NCI-H524 (cell line): ENCODE results near the gene LRMDA.
A peak's percentile ranks its signal among the peaks of the same experiment; 100 is the strongest.
"Not testable (repeated sequence)": the region's sequence is repeated elsewhere in the genome, so short reads cannot be mapped to it uniquely, and the experiment has no call there.

Source experiments
- DNase-seq, 2 experiments: peaks; one replicate each; lab custom pipeline; 2025; lab: John Stamatoyannopoulos, UW

Gene LRMDA

DNA sequence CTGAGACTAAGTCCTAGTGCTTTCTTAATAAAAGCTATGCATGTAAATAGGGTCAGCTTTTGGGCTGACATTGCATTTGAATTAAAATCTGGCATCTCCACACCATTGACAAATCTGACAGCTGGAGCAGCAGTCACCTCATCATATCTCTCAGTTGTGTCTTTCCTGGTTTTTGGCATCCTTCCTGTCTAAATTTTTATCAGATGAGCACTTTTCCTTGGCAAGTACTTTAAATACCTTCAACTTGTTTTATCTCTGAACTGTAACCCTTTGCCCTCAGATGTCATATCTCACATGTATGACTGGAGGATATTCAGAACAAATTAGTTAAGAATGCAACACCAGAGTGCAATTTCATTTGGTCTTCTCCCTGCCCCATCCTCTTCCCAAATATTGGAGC lies 1066.2 kb downstream of the LRMDA start:
- DNase-seq, result no peak

- DNase-seq, result no peak
Observed at GRCh38 chr10:76504823-76505222, 1073.4 kb downstream of the LRMDA start.

DNA sequence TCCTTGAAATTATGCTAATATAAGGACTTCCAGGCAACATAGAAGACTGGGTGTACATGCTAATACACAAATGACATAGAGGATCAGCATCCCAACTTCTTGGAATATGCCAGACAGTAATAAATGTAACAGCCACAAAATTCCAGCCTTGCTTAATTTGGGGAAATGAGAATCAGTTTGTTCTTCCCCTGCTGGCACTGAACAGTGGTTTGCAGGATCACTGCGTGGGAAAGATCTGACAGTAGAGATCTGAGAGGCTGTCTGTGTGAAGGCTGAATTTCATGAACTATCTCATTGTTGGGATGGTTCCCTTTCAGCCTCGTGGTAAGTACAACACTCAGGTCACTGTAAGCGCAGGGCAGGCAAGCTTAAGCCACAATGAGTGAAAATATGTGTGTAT lies 1078.0 kb downstream of the LRMDA start:
- DNase-seq, result no peak

DNA sequence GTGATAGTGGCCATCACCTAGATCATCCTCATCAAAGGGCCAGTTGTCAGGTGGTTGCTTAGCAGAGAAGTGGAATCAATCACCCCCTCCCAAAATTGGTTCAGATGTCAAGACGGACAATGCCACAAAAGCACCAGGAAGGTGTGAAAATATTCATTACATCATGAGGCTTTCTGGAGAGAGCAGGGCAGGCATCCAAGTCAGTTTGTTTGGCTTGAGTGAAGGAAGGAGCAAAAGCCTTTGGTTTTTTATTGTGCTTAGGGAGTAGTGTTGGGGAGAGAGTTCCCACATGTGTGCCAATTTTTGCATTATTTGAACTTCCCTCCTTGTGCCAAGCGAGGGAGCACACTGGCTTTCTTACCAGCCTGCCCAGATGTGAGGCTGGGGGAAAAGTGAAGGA lies 1082.9 kb downstream of the LRMDA start:
- no peak for DNase-seq

GRCh38 chr10:76514869-76515268 lies 1083.4 kb downstream of the LRMDA start:
- no peak for DNase-seq

DNA sequence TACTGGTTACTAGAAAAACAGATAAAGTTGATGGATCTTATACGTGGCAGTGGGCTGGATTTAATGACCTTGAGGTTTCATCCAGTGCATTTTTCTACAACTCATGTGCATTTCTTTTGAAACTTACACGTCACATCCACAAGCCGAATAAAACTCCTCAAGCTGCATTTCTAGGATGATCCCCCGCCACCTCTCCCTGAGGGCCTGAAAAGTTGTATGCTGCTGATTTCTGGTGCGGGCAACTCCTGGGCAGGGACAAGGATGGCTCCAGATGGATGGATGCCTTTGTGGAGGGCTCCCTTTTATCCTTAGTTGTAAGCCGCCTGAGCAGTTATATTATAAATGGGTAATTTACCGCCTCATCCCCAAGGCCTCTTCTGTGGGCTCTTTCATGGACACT lies 1091.1 kb downstream of the LRMDA start:
- no peak for DNase-seq

- DNase-seq, result no peak
Observed at GRCh38 chr10:76523246-76523645, 1091.8 kb downstream of the LRMDA start.

DNA sequence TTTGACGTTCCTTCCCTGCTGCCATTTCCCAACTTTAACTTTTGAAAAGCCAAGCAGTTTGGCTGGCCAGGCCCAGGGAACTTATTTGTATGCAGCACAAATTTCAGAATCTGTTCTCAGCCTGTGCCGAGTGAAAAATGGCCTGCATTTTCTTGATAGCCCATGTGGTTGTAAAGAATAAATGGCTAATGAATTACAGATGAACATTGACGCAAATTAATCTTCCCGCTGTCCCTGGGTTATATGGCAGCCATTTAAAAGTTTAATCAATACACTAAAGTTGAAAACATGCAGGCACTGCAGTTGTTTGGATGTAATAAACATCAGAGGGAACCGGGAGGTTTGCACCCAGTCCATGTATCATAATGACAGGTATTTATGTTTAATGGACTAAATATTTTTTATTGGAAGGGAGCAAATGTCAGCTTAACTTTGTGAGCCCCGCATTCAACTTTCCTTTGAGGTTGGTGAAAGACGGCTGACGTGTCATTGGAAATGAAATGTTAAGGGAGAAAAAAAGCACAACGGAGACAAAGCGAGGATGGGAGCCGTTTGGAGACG lies 1092.4 kb downstream of the LRMDA start:
- no peak for DNase-seq

GRCh38 chr10:76526833-76527232 lies 1095.4 kb downstream of the LRMDA start:
- not testable (repeated sequence) for DNase-seq

DNA sequence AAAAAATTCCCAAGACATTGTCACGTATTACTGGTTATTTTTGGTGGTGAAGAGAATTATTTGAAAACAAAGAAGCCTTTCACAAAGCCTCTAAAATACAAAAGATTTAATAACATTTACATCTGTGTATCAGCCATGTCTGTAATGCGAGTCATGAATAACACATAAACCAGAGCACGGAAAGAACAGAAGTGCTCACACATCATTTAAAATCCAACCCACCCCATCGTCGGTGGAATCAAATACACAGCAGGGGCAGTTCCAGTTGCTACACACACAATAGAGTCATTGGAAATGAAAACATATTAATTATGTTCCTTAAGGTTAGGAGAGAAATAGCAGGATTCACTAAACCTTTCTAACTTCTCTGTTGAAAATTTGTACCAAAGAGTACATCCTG lies 1108.9 kb downstream of the LRMDA start:
- DNase-seq, result no peak

- DNase-seq, result no peak
Observed at GRCh38 chr10:76540786-76541185, 1109.4 kb downstream of the LRMDA start.

GRCh38 chr10:76541852-76542251 lies 1110.4 kb downstream of the LRMDA start:
- no peak for DNase-seq

- DNase-seq, result no peak
Observed at GRCh38 chr10:76542307-76542930, 1111.0 kb downstream of the LRMDA start.

DNA sequence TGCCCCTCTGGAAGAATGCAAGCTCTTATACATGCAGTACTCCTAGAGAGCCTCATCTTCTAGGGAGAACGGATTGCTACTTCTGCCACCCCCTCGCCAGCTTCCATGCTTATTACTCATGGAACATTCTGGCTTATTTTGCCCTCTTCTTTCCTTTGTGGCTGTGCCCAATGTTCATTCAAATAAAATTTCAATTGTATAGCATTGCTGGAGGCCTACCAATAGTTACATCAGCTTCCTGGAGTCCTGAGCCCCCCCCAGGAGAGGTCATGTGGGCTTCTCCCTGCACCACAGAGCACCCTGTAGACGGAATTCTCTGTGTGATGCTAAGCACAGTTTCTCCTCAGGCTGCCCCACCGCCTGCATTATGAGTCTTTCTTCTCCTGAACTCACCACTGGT lies 1112.2 kb downstream of the LRMDA start:
- no peak for DNase-seq

- DNase-seq, result no peak
Observed at GRCh38 chr10:76544789-76545188, 1113.4 kb downstream of the LRMDA start.

GRCh38 chr10:76546411-76546810 lies 1115.0 kb downstream of the LRMDA start:
- DNase-seq, result no peak

GRCh38 chr10:76547352-76547972 lies 1116.0 kb downstream of the LRMDA start:
- DNase-seq, result peak; percentile 47 to 61

GRCh38 chr10:76548716-76549115 lies 1117.3 kb downstream of the LRMDA start:
- DNase-seq, result no peak

- DNase-seq, result no peak
Observed at GRCh38 chr10:76549171-76549570, 1117.7 kb downstream of the LRMDA start.

- DNase-seq, result no peak
Observed at GRCh38 chr10:76550806-76551205, 1119.4 kb downstream of the LRMDA start.

- DNase-seq, result no peak
Observed at GRCh38 chr10:76552091-76552873, 1120.9 kb downstream of the LRMDA start.

- DNase-seq, result no peak
Observed at GRCh38 chr10:76553263-76554032, 1122.0 kb downstream of the LRMDA start.
